NOMO-1 treated with DMSO at 0.1 percent for 48 hours (cell line): ENCODE results near the gene OSBPL6.
"Not testable (repeated sequence)": the region's sequence is repeated elsewhere in the genome, so short reads cannot be mapped to it uniquely, and the experiment has no call there.

Experiments used
- DNase-seq: peaks from one replicate; lab custom pipeline; 2025; ENCODE audit not compliant: unreplicated experiment; lab: John Stamatoyannopoulos, UW

The OSBPL6 gene

DNA sequence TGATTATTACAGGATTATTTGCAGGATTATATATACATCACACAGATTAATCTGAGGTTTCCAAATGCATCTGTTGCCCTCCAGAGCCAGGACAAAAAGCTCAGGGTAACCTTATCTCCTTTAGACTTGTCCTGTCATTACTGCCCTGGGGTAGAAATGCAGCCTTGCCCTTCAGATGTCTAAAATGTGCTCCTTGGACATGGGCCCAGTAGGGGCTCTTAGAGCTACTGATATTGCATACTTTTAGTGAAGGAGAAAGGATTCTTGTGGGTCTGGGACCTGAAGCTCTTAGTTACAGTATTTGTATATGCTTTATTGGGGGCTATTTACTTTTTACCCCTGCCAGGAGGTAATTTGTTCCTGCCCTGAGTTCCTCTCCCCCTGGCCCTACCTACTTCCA, 200.5 kb downstream of the OSBPL6 start:
- no peak for DNase-seq

DNA sequence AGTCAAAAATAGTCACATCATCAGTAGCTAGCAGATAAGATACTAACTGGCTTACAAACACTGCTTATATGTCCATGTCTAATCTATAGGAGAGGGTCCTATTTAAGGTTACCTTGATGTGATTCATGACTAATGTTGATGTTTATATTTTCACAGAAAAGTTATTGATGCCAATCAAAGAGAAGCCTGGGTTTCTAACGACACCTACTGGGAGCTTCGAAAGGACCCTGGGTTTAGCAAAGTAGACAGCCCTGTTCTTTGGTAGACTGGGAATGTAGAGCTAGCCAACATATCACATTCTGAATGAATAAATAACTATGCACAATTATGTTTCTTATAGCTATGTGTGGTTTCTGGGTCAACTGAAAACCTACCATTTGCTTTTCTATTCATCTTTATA, 201.0 kb downstream of the OSBPL6 start:
- DNase-seq = no peak

DNA sequence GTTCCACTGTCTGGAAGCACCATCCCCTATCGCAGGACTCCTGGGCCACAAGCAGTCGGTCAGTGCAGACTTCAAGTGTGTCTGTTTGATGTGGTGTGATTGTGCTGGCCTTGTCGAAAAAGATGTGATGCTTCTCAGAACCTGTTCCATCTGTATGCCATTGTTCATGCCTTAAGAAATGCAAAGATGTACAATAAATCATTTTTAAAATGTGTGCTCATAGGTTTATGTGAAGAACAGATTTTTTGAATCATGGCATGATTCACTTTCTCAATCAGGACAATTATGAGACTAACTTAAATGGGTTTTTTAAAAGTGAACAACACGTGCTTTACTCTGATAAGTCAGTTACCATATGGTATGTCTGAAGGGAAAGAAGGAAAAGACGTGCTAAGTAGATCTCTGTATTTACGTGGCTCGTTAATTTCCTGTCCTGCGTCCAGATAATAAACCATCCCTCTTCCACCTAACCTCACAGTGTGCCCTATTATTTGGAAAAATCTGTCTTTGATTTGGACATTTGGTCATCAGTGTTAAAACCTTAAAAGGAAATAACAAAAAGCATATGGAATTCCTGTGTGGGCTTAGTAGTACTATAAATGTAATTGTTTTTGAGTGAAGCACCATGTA, 201.7 kb downstream of the OSBPL6 start:
- no peak for DNase-seq

DNA sequence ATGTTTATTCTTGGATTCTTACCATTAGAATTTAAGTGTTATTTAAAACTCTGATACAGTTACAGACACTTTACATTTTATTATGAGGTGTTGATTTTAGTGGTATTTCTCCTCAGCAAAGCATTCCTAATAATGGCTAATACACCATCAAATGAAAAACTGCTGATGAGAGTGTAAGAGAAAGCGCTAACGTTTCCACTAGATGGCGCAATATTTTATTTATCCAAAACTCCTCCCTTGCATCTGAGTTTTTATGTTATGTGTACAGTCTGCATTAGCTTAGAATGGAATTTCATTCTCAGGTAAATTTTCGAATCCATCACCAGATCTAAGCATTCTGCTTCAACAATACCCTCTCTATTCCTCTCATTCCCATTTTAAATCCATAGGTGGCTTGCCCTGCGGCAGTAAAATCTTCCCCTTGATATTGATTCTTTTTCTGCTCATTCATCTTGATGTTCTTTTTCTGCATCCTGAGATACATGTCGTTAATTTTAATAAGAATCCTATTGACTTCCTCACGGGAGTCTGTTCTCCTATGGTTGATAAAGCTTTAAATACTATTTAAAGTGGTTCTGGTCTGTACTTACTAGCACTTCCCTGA, 202.8 kb downstream of the OSBPL6 start:
- DNase-seq = peak; percentile 19

DNA sequence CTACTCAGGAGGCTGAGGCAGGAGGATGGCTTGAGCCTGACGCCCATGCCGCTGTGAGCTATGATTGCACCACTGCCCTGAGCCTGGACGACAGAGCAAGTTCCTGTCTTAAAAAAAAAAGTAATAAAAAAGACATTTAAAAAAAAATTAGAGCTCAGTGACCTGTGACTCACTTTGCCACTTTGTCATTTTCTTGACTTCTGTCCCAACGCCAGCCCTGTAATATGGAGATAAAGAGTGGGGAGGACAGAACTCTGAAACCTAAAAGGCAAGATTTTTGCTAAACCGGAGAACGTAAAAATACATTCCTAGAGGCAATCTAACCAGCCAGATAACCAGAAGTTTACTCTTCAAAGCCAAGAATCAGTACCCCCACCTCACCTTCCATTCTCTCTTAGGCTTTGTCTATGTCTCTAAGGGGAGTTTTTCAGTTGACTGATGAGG, 207.7 kb downstream of the OSBPL6 start:
- peak; percentile 25 for DNase-seq

DNA sequence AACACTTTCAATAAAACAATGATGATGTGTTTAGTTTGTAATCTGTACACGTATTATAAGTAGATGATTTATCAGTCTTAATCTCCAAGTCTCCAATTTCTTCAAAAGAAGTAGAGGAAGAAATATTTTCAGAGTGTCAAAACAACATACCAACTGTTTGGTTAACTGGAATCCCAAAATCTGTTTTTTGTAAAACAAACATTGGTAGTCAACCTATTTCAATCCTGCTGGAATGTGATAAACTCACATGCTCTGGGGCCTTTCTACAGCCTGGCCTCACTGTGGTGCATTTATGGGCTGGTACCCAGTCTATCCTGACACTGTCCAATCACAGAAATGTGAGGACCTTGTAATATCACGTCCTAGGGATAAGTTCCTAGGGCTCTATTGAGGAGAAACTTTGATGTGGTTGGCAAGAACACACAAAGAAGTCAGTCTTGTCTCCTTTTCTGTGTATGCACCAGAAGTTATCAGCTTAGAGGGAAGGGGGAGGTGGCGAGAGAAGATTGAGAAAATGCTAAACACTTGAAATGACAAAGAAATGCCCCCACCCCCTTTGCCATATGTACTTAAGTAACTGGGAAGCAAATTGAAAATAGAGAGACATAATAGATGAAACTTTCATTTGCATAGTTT, 209.5 kb downstream of the OSBPL6 start:
- no peak for DNase-seq

DNA sequence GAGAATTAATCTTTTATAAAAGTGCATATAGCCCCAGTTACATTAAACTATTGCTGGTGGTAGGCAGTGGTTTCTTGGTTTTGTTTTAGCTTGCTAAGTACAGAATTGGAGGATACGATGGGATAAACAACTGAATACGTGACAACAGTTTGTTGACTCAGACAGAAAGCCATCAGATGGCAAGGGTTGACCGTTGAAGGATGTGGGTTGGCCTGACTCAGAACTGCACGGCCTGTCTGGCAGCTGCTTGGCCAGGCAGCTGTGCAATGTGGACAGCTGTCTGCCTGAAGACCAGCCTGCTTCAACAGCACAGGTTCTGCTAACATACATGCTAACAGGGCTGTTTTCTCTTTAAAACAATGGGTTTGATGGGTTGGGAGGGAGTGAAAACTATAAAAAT, 210.1 kb downstream of the OSBPL6 start:
- peak; percentile 59 for DNase-seq

DNA sequence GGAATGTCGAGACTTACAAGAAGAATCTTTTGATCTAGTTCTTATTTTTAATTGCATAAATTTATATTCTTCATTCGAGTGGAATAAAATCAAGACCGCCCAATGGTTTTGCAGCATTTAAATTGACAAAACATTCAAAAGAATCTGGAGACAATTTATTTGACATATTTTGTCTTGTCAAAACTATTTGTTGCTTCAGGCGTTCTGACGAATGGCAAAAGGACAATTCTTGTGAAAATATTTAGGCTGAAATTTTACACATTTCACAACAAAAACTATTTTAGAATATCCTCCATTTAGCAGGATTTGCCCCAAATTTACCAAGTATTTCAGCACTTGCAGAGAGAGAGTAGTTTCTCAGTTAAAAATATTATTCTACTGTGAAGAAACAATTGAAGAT, 214.9 kb downstream of the OSBPL6 start:
- DNase-seq = no peak

DNA sequence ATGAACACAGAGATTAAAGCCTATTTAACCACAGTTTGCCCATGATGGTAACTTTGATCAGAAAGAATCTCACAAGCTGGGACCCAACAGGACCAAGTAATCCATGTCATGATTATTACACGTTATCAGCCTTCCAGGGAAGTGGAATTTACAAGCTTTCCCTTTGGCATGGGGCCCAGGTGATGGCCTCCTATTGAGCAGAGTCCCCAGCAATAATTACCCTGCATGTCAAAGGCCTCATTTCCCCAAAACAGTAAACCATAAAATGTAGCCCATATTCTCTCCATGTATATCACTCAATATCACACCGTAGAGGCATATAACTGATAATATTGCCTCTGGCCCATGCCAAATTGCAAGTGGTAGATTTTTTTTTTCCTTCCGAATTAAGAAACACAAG, 217.7 kb downstream of the OSBPL6 start:
- DNase-seq = no peak

DNA sequence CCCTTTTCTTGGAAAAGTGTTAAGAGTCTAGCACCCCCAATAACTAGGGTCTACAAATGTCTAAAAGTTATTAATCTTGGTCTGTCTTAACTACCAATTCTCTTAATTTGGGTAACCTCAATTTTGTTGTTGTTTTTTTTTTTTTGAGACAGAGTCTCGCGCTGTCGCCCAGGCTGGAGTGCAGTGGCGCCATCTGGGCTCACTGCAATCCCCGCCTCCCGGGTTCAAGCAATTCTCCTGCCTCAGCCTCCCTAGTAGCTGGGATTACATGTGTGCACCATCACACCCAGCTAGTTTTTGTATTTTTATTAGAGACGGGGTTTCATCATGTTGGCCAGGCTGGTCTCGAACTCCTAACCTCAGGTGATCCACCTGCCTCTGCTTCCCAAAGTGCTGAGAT, 218.1 kb downstream of the OSBPL6 start:
- DNase-seq = not testable (repeated sequence)

DNA sequence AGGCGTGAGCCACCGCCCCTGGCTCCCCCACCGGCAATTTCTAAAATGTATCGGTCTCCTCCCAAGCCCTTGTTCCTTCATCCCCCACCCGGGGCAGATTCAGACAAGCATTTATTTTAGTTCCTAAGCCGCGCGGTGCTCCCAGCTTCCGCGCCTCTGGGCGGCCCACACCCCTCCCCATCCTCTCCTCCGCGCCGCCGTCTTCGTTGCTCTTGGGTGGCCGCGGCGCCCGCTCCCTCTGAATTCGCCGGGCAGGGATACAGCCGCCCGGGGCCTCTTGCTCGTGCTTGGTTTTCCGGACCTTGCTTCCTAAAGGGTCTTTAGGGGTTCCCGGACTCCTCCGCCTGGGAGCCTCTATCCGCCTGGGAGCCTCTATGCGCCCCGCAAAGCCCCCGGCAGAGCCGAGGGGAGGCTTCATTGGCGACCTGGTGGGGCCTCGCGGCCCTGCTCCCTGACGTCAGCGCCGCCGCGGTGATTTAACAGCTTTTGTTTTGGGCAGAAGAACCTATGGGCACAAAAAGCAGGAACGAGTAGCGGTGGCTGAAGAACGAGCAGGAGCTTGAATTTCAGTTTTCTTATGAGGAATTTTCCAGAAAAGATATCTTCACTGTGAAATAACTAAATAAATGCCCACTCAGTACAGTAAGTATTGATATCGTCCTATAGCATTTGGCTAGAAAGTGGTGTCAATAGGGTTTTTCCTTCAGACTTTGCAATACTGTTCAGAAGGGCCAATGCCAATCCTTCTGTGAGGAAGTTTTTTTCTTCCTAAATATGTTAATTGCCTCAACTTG, 219.4 kb downstream of the OSBPL6 start:
- peak; percentile 77 for DNase-seq

DNA sequence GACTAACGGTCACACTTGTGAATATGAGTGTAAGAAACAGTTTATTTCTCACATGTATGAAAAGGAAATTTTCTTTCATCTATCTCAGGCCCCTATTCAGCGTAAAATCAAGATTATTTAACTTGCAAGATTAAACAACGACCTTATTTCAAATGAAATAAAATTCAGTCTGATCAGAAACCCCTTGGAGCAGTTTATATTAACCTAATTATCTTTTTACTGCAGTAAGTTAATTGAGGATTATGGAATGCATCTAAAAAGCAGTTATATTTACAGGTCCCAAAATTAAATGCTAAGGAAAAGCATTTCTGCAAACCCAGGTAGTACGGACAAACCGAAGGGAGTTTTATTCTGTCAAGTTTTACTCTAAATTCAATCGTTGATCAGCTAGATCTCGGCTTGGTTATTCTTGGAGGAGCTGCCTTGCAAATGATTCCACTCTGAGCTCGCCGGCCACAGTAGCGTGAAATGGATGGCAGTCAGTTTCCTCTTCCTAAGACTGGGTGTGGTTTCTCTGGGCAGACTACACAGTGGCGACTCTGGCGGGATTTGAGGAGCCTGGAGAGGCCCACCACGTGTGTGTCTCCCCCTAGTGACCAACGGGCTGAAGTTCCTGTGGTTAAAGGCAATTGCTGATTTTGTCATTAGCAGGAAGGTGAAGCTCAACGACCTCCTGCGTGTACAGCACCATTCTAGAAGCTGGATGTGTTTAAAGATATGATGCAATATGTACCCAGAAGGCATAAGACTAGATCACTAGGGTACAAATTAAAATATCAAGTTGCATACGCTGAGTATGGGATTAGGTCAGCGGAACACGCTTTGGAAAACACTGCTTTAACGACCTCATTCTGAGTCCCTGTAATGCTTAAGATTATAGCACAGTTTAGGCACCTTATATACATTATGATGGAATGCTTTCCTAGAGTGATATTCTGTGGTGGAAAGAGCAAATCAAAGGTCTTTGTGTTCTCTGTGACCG, 220.2 kb downstream of the OSBPL6 start:
- peak; percentile 97 for DNase-seq

DNA sequence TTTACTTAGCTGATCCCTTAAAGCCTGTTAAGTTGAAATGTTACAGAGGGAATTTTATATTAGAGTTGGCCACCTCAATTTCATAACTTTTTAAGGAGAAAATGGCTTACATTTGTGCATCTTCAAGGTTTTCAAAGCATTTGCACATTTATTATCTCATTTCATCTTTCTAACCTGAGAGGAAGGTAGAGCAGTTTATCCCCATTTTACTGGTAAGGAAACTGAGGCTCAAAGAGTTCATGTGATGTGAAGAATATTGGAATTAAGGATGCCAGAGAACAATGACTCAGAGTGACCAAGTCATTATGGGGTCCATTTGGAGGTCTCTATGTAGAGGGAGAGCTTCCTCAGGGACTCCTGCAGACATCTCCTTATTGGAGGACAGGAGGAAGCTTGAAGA, 221.7 kb downstream of the OSBPL6 start:
- DNase-seq = no peak

DNA sequence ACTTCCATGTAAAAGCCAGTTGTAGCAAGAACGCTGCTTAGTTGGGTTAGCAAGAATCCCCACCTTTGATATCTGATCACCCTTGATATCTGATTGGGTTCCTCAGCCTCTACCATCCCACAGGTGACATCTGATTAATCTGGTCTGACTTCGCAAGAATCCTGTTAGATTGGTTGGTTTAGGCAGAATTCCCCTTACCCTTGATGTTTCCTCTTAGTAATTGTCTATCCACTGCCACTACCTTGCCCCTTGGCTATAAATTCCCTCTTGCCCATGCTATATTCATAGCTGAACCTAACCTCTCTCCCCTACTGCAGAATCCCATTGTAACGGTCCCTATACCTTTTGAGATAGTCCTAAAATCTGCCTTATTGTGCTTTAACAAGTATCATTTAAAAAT, 223.6 kb downstream of the OSBPL6 start:
- DNase-seq = no peak

DNA sequence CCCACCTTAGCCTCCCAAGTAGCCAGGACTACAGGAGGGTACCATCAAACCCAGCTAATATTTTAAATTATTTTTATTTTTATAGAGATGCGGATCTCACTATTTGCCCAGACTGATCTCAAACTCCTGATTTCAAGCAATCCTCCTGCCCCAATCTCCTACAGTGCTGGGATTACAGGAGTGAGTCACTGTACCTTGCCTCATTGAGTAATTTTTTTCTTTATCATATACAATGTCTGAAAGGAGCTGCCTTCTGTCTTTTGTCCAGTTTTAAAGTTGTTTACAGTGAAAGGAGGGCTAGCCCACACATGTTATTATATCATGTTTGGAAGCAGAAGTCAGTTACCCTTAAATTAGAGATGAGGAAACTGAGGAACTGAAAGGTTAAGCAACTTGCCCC, 224.1 kb downstream of the OSBPL6 start:
- DNase-seq = peak; percentile 9

DNA sequence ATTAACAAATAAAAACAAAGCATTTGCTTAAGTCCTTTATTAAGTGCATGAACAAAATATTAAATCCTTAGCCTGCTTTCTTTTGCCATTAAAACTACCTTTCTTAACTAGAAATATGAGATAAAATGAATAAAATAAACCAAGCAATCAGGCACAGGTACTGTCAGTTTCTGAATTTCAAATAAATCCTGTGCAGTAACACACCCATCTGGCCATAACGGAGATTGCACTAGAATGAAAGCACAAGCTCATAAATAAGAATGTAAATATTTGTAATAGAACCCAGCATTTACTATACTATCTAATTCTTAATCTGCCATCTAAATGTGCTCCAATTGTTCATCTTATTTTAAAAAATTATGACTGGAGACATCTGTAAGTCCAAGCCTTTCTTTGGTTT, 224.8 kb downstream of the OSBPL6 start:
- DNase-seq = peak; percentile 8

DNA sequence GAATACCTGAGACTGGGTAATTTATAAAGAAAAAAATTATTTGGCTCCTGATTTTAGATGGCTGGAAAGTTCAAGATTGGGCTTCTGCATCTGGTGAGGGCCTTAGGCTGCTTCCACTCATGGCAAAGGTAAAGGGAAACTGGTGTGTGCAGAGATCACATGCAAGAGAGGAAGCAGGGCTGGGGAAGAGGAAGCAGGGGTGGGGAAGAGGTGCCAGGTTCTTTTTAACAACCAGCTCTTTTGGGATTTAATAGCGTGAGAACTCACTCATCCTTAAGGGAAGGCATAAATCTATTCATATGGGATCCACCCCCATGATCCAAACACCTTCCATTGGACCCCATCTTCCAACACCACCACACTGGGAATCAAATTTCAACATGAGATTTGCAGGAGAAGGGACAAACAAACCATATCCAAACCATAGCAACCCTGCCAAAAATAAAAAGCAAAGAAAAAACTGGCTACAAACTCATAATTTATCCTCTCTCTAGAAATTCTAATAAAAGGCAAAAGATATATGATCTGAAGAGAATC, 226.2 kb downstream of the OSBPL6 start:
- peak; percentile 9 for DNase-seq

DNA sequence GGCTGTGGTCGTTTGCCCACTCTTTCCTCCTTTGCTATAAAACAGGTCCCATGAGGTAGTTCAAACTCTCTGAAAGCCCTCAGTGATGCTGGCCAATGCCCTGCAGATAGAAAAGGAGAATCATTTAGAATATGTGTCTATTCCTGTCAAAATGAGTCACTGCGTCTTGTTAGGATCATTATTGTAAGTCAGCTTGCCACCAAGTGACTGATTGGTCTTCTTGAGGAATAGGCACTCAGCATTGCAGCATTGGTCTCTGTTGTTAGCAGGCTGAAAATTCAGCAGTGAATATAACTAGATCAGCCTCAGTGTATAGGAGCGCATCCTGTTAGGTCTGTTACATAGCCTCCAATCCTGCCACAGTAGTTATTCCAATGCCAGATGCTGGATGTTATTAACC, 227.8 kb downstream of the OSBPL6 start:
- DNase-seq = no peak

DNA sequence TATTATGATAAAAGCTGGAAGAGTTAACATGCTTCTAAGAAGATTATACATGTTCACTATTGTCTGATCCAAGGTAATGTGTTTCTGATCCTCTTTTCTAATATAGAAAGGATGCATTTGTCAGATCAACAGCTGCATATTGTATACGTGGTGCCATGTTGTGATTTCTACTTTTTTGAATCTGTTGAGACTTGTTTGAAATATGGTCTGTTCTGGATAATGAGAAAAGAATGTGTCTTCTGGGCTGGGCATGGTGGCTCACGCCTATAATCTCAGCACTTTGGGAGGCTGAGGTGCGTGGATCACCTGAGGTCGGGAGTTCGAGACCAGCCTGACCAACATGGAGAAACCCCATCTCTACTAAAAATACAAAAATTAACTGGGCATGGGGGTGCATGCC, 229.4 kb downstream of the OSBPL6 start:
- not testable (repeated sequence) for DNase-seq

DNA sequence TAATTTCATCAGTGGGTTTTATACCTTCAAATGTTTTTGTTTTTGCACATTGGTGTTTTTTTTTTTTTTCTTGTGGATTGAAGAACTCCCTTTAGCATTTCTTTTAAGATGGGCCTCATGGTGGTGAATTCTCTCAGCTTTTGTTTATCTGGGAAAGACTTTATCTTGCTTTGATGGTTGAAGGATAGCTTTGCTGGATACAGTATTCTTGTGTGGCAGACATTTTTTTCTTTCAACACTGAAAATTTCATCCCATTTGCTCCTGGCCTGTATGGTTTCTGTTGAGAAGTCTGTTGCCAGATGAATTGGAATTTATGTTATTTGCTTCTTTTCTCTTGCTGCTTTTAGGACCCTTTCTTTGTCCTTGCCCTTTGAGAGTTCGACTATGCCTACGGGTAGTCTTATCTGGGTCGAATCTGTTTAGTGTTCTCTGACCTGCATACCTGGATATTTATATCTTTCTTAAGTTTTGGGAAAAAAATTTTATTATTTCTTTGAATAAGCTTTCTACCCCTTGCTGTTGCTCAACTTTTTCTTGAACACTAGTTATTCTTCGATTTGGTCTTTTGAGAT, 231.0 kb downstream of the OSBPL6 start:
- DNase-seq = no peak
